ENCODE data around the gene PARD6B. TPM values are rescaled to one million over a fixed set of nuclear protein-coding genes. Genes with fewer than 3 reads are reported as not detected.
A peak's percentile ranks its signal among the peaks of the same experiment; 100 is the strongest.

PARD6B gene
- total and polyA plus RNA-seq, 2 of the 13 experiments (the other 11 are each of a cell fraction or from before 2014, with no cell fraction given), result 6.9 to 22.2 TPM

- peak; percentile 91 for TF ChIP-seq HNF1B (CRISPR knock-in tag; IDR thresholded peaks at IDR 0.05)
- TF ChIP-seq NR0B2 (CRISPR knock-in tag; IDR thresholded peaks at IDR 0.05), result 0 out of 2 replicates have a peak, but pooled peaks have one; percentile 38
- TF ChIP-seq ZSCAN25 (CRISPR knock-in tag; IDR thresholded peaks at IDR 0.05), result peak; percentile 91
- no peak for TF ChIP-seq RBM39 (IDR thresholded peaks at IDR 0.05; ENCODE audit: low read depth, low read length, poor library complexity, severe bottlenecking)
- no peak for TF ChIP-seq HNRNPK (IDR thresholded peaks at IDR 0.05; ENCODE audit: low read depth, low read length, poor library complexity, severe bottlenecking)
- 0 out of 2 replicates have a peak, but pooled peaks have one; percentile 72 for TF ChIP-seq ZNF280B (CRISPR knock-in tag; IDR thresholded peaks at IDR 0.05; ENCODE audit: borderline replicate concordance)
- peak; percentile 60; the same call in 1 of the 2 replicates for TF ChIP-seq ZMAT3 (CRISPR knock-in tag; conservative IDR thresholded peaks at IDR 0.05)
- TF ChIP-seq SP4 (CRISPR knock-in tag; IDR thresholded peaks at IDR 0.05), result peak; percentile 68
- peak; percentile 49; the same call in 1 of the 2 replicates for TF ChIP-seq ZNF770 (CRISPR knock-in tag; IDR thresholded peaks at IDR 0.05)
- 0 out of 2 replicates have a peak, but pooled peaks have one; percentile 18 for TF ChIP-seq ZNF574 (CRISPR knock-in tag; IDR thresholded peaks at IDR 0.05)
- TF ChIP-seq ZBTB44 (CRISPR knock-in tag; IDR thresholded peaks at IDR 0.05), result no peak
- TF ChIP-seq ZNF768 (CRISPR knock-in tag; IDR thresholded peaks at IDR 0.05), result peak; percentile 38; the same call in 1 of the 2 replicates
- TF ChIP-seq HNF4A (CRISPR knock-in tag; IDR thresholded peaks at IDR 0.05), result peak; percentile 98
- TF ChIP-seq ZNF441 (CRISPR knock-in tag; IDR thresholded peaks at IDR 0.05; ENCODE audit: borderline replicate concordance), result peak; percentile 72
- no peak for TF ChIP-seq ELK4 (CRISPR knock-in tag; IDR thresholded peaks at IDR 0.05; ENCODE audit: borderline replicate concordance)
Measured at GRCh38 chr20:50744143-50744792, 12.9 kb downstream of the PARD6B start (continued).

All from HepG2 (cell line).